SK-N-SH treated with all-trans-retinoic acid at 6 μM for 48 hours (cell line): ENCODE measurements around the gene CASZ1.

Source experiments
- ARNTL ChIP-seq: fragments of 450-650 bp; formaldehyde crosslinking; IDR thresholded peaks from 2 replicates; pipeline ENCODE4 v1.5.0; 2020; ENCODE audit warnings: low read depth, mild to moderate bottlenecking, moderate library complexity, borderline replicate concordance
- CSRNP3 ChIP-seq: fragments of 250-450 bp; sonication (Bioruptor Pico); IDR thresholded peaks from 2 replicates; pipeline ENCODE4 v1.5.1; 2021; ENCODE audit warnings: mild to moderate bottlenecking, moderate library complexity
- PATZ1 ChIP-seq: fragments of 250-450 bp; sonication (Bioruptor Pico); IDR thresholded peaks from 2 replicates; pipeline ENCODE4 v1.8.0; 2020; ENCODE audit warnings: mild to moderate bottlenecking, moderate library complexity, borderline replicate concordance
- POU6F1 ChIP-seq: fragments of 250-450 bp; sonication (Bioruptor Pico); IDR thresholded peaks from 2 replicates; pipeline ENCODE4 v1.8.0; 2021; ENCODE audit warnings: low read depth, mild to moderate bottlenecking, moderate library complexity, borderline replicate concordance
- PPARA ChIP-seq: fragments of 250-450 bp; sonication (Bioruptor Pico); IDR thresholded peaks from 2 replicates; pipeline ENCODE4 v1.5.0; 2020; ENCODE audit warnings: mild to moderate bottlenecking, borderline replicate concordance
- SNAI2 ChIP-seq: fragments of 250-450 bp; sonication (Bioruptor Pico); IDR thresholded peaks from 2 replicates; pipeline ENCODE4 v1.5.0; 2020; ENCODE audit warnings: mild to moderate bottlenecking, moderate library complexity
- TOX ChIP-seq: fragments of 250-450 bp; sonication (Bioruptor Pico); IDR thresholded peaks from 2 replicates; pipeline ENCODE4 v1.8.0; 2021; ENCODE audit warnings: mild to moderate bottlenecking, moderate library complexity, borderline replicate concordance
- ZFP3 ChIP-seq: fragments of 250-450 bp; sonication (Bioruptor Pico); IDR thresholded peaks from 2 replicates; pipeline ENCODE4 v1.5.0; 2020; ENCODE audit warnings: mild to moderate bottlenecking, moderate library complexity
- ZFP30 ChIP-seq: fragments of 450-650 bp; formaldehyde crosslinking; IDR thresholded peaks from 2 replicates; pipeline ENCODE4 v1.5.0; 2022; ENCODE audit warnings: mild to moderate bottlenecking, moderate library complexity

- TF ChIP-seq PATZ1 (CRISPR knock-in tag) (no peak), CSRNP3 (CRISPR knock-in tag) (no peak), TOX (no peak), PPARA (CRISPR knock-in tag) (no peak), ZFP3 (CRISPR knock-in tag) (no peak), ARNTL (CRISPR knock-in tag) (no peak), ZFP30 (CRISPR knock-in tag) (no peak), SNAI2 (CRISPR knock-in tag) (no peak), POU6F1 (no peak)
Observed at GRCh38 chr1:10624256-10625050, 172.0 kb downstream of the CASZ1 start.
